Forelimb muscle (tissue), 1 donor: Measurements from ENCODE around the gene MTHFD2L. TPM values are rescaled to one million over a fixed set of nuclear protein-coding genes. Genes with fewer than 3 reads are reported as not detected.

Source experiments
- DNase-seq: peaks from one replicate; pipeline ENCODE4 v3.0.0-alpha.2; 2013; ENCODE audit warnings: low read depth
- polyA plus RNA-seq: library from polyadenylated mRNA; unstranded; fragments of 120-200 nt; gene quantifications from one replicate; pipeline ENCODE4 v1.2.1, GENCODE V29; 2013; ENCODE audit not compliant: insufficient read length

Gene MTHFD2L
- polyA plus RNA-seq, 1 donor: 14.3 TPM

DNA sequence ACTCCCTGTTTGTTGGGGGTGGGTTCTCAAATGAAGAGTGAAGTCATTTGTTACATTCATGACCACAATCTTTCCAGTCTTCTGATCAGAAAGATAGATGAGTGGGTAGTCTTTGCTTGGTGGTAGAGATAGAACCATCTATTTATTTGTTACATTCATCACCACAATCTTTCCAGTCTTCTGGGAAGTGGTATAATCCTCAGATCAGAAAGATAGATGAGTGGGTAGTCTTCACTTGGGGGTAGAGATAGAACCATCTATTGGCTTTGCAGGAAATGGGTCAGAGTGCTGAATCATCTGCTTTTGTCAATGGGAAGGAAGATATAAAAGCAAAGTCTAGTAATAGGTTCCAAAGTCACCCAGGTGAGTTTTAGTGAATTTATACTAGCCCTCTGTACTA lies 86.1 kb downstream of the MTHFD2L start:
- DNase-seq: no peak

GRCh38 chr4:74252933-74253332 lies 95.0 kb downstream of the MTHFD2L start:
- DNase-seq: no peak

GRCh38 chr4:74254386-74254785 lies 96.5 kb downstream of the MTHFD2L start:
- DNase-seq: no peak

- DNase-seq: no peak
Observed at GRCh38 chr4:74255096-74255495, 97.2 kb downstream of the MTHFD2L start.

DNA sequence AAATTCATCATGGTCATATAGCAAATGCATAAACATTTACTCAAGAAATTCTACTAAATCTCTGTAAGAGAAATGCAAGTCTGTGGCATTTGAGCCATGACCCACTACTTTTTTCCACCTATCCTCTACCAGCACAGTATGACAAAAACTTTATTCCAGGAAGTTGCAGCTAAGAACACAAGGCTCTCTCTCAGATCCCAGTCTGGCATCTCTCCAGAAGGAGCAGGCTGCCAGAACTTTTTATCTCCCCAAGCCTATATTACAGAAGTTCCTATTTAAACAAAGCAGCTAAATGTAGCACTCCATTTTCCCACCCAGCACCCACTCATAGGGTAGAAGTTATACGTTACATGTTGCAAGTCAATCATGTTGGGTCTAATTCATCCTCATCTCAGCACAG lies 101.0 kb downstream of the MTHFD2L start:
- DNase-seq: no peak

GRCh38 chr4:74260036-74260435 lies 102.1 kb downstream of the MTHFD2L start:
- DNase-seq: no peak

DNA sequence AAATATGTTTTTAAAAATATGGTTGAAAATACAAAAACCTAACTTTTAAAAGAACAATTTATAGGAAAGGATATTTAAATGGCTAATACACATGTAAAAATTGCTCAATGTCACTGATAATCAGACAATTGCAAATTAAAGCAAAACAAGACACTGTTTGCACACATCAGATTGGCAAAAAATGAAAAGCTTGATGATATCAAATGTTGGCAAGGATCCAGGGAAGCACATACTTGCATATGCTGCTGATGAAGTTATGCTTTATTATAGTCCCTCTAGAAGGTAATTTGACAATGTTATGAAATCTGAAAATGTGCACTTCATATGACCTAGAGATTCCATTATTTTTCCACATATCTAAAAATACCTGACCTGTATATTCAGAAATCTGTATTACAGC lies 104.6 kb downstream of the MTHFD2L start:
- DNase-seq: no peak

DNA sequence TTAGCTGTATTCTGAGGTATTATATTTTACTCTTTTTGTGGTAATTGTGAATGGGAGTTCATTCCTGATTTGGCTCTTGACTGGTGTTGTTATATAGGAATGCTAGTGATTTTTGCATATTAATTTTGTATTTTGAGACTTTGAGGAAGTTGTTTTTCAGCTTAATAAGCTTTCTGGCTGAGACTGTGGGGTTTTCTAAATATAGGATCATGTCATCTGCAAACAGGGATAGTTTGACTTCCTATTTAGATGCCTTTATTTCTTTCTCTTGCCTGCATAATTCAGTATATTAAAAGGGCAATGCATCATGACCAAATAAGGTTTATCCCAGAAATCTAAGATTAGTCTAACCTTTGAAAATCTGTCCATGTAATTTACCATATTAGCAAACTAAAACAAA lies 105.6 kb downstream of the MTHFD2L start:
- no peak for DNase-seq

GRCh38 chr4:74266081-74266480 lies 108.2 kb downstream of the MTHFD2L start:
- no peak for DNase-seq

GRCh38 chr4:74267998-74268606 lies 110.2 kb downstream of the MTHFD2L start:
- DNase-seq: no peak

GRCh38 chr4:74268643-74269042 lies 110.7 kb downstream of the MTHFD2L start:
- no peak for DNase-seq

DNA sequence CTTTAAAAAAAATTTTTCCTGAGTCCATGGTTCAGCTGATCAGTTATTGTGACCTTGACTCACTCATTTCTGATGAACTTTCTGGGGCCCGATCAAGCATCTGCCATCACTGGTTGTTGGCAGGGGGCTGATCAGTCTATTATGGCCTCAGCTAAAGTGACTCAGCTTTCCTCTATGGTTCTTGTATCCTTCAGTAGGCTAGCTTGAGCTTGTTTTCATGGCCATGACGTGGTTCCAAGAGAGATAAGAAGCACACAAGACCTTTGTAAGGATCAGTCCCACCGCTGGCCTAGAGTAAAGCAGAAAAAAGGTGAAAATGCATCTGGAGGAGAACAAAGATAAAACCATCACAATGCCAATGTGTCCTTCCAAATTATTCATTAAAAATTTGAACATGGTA lies 120.6 kb downstream of the MTHFD2L start:
- DNase-seq: no peak

GRCh38 chr4:74279716-74280115 lies 121.8 kb downstream of the MTHFD2L start:
- no peak for DNase-seq

DNA sequence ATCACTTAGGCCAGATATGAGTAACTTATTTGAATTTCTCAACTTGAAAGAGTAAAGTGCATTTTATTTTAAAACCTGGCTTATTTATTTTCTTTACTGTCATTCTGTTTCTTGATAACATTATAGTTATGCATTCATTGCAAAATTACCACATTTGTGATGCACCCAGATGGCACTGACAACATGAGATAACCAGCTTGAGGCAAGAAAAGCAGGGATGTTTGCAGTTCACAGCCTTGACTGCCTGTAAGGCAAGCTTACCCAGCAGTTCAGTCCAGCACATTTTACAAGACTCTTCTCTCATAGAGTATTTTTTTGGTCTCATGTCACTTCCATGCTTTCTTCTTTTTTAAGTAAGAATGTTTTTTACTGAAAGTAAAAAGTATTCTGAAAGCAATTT lies 125.0 kb downstream of the MTHFD2L start:
- DNase-seq: no peak

GRCh38 chr4:74283614-74284013 lies 125.7 kb downstream of the MTHFD2L start:
- no peak for DNase-seq

- no peak for DNase-seq
Observed at GRCh38 chr4:74284053-74284452, 126.1 kb downstream of the MTHFD2L start.

DNA sequence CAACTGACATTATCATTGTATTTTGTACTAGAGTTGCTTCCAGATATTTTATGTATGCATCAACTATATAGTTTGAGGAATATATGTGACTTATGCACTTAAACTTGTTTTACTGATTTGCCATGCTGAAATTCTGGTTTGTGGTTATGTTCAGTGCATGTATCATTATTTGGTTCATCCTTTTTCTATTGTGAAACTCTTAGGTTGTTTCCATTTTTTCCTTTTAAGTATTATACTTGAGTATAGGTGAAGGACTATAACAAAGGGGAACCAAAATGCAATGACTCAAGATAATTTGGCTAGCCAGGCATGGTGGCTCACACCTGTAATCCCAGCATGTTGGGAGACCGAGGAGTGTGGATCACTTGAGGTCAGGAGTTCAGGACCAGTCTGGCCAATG lies 129.2 kb downstream of the MTHFD2L start:
- DNase-seq: no peak

GRCh38 chr4:74287791-74288190 lies 129.9 kb downstream of the MTHFD2L start:
- no peak for DNase-seq

GRCh38 chr4:74291471-74291870 lies 133.6 kb downstream of the MTHFD2L start:
- peak; percentile 40 for DNase-seq

GRCh38 chr4:74292111-74292870 lies 134.4 kb downstream of the MTHFD2L start:
- DNase-seq: no peak

DNA sequence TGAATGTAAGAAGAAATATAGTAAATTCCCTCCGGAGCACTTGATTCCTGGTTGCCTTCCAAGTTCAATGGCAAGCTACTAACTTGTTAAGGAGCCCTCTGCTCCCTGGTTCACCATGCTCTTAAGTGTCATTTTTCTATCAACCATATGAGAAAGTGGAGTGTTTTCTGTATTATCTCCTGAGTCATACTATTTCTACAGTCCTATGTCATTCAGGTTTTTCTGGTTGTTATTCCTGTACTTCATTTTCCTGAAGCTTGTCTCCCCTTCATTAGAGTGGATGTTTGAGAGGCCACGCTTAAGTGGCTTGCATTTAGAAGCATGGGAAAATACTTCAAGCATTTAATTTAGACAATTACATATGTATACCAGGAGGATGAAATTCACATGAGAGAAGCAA lies 135.6 kb downstream of the MTHFD2L start:
- no peak for DNase-seq

DNA sequence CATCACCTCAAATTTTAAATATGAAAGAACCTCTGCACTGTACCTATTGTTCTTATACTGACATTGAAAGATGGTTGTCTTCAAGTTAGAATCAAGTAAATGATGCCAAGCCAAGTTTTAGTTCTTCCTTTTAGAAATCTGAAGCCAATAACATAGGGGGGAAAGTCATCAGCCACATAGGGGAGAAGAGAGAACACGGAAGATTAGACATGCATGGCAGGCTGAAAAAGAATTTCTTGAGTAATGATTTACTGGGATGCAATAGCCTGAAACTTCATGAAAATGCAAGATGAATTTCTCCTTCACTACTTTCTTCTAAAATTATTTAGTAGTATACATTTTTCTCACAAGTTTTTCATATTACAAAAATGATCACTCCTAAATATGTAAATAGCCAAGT lies 136.8 kb downstream of the MTHFD2L start:
- no peak for DNase-seq

- no peak for DNase-seq
Observed at GRCh38 chr4:74297539-74297938, 139.6 kb downstream of the MTHFD2L start.
